Esophagus squamous epithelium (tissue), 5 donors: ENCODE results near the gene C4A. TPM values are rescaled to one million over a fixed set of nuclear protein-coding genes. Genes with fewer than 3 reads are reported as not detected.

ENCODE experiments used
- DNase-seq: peaks from one replicate; lab custom pipeline; 2025; lab: John Stamatoyannopoulos, UW
- H3K27ac ChIP-seq, 4 donors: fragments of 200-600 bp; sonication (generic); one replicate each; pipeline ENCODE4 v1.5.1; 2016 to 2019; ENCODE audit warnings: mild to moderate bottlenecking in 1 of 4
- H3K27me3 ChIP-seq, 4 donors: fragments of 200-600 bp; sonication (generic); 1 replicate in 3 of 4; 2 replicates in 1 of 4; pipeline versions ENCODE4 v1.5.1 to v1.6.0; 2017 to 2021; ENCODE audit warnings: antibody characterized with exemption in 1 of 4
- H3K36me3 ChIP-seq, 3 donors: fragments of 200-600 bp; sonication (generic); one replicate each; pipeline ENCODE4 v1.5.1; 2016 to 2019
- H3K4me1 ChIP-seq, 3 donors: fragments of 200-600 bp; sonication (generic); one replicate each; pipeline ENCODE4 v1.5.1; 2017 to 2019
- H3K4me3 ChIP-seq, 4 donors: fragments of 200-600 bp; sonication (generic); 1 replicate in 3 of 4; 2 replicates in 1 of 4; pipeline ENCODE4 v1.5.1; 2016 to 2019; ENCODE audit warnings: mild to moderate bottlenecking in 2 of 4, moderate library complexity in 1 of 4
- H3K9me3 ChIP-seq, 3 donors: fragments of 200-600 bp; sonication (generic); one replicate each; pipeline ENCODE4 v1.5.1; 2016 to 2019
- CTCF ChIP-seq, 6 experiments: fragments of 450-650 bp in 4 of 6; fragments of 200-600 bp in 2 of 6; sonication (generic) in 2 of 6; IDR thresholded peaks; one replicate each; pipeline ENCODE4 v1.5.1; 2016 to 2019; ENCODE audit warnings: antibody characterized with exemption in 6 of 6, mild to moderate bottlenecking in 4 of 6, moderate library complexity in 4 of 6
- POLR2A ChIP-seq, 4 donors: fragments of 450-650 bp; IDR thresholded peaks; one replicate each; pipeline ENCODE4 v1.6.1; 2017; ENCODE audit warnings: antibody characterized with exemption in 4 of 4, mild to moderate bottlenecking in 4 of 4, moderate library complexity in 3 of 4
- WGBS, 2 donors: methylation state at CpG; one replicate each; pipeline ENCODE4 v1.1.5; 2018; 5-methylcytosine and 5-hydroxymethylcytosine counted together
- intact Hi-C: fragments of 100-400 bp; cut with DNase I; formaldehyde crosslinking; loops from one replicate; pipeline ENCODE4 v1.15.0; 2022
- total RNA-seq, 4 donors: library from RNA; depleted of rRNA; stranded (reverse); fragments of >200 nt; gene quantifications; one replicate each; pipeline ENCODE4 v1.1.0, GENCODE V29; 2016
- donor health status: DM: yes; HTN: yes; CAD: no.

C4A gene
- total RNA-seq, 4 donors from 2014 or later = 2.0 to 11.8 (median 5.2) TPM

- intact Hi-C loops = no loop called here
Measured at GRCh38 chr6:31943742-31944141, 38.1 kb upstream of the C4A start.

DNA sequence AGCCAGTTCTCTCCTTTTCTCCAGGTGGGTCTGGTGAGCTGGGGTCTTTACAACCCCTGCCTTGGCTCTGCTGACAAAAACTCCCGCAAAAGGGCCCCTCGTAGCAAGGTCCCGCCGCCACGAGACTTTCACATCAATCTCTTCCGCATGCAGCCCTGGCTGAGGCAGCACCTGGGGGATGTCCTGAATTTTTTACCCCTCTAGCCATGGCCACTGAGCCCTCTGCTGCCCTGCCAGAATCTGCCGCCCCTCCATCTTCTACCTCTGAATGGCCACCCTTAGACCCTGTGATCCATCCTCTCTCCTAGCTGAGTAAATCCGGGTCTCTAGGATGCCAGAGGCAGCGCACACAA is 36.7 kb upstream of the C4A start:
- H3K4me1 ChIP-seq = peaks cover 9 to 51% (median 32%) of the 10 kb centered on the region in 3 donors
- intact Hi-C loops = no loop called here
- H3K4me3 ChIP-seq = peak overlapping the region in 3 of 4 donors; percentile 28 to 62 (median 31)
- H3K27ac ChIP-seq = peak overlapping the region; percentile 76 to 97 (median 90)
- peaks cover 0 to 3% (median 0%) of the 10 kb centered on the region in 3 donors for H3K36me3 ChIP-seq
- WGBS, 2 donors = 42 to 50% methylated on average over 4 to 9 of the region's 9 CpGs
- H3K9me3 ChIP-seq = no peaks in the 10 kb centered on the region
- no peak for DNase-seq
- peaks cover 0 to 16% (median 0%) of the 10 kb centered on the region in 4 donors for H3K27me3 ChIP-seq
- no peak for TF ChIP-seq POLR2A (IDR thresholded peaks at IDR 0.05)
- no peak for TF ChIP-seq CTCF (IDR thresholded peaks at IDR 0.05)

More at GRCh38 chr6:31943742-31944141, 38.1 kb upstream of the C4A start:
- WGBS, 2 donors = 83% methylated on average over 1 of the region's 3 CpGs; no CpG with 5 or more reads in 1 of the 2 donors
- Histone ChIP-seq H3K27ac (no peak overlapping the region), H3K4me3 (no peak overlapping the region), H3K4me1 (peaks cover 9 to 52% (median 32%) of the 10 kb centered on the region in 3 donors), H3K36me3 (no peaks in the 10 kb centered on the region), H3K27me3 (peaks cover 0 to 20% (median 0%) of the 10 kb centered on the region in 4 donors), H3K9me3 (no peaks in the 10 kb centered on the region)
- no peak for TF ChIP-seq CTCF (IDR thresholded peaks at IDR 0.05)
- no peak for TF ChIP-seq POLR2A (IDR thresholded peaks at IDR 0.05)
- DNase-seq = no peak

GRCh38 chr6:31945507-31946369 is 36.1 kb upstream of the C4A start, which contains the start of gene CFB:
Gene CFB, plus strand, starts transcription at chr6:31946095. Its CDS starts 127 bp downstream, at chr6:31946222.
- WGBS, 2 donors = 10 to 22% methylated on average over 7 to 10 of the region's 11 CpGs
- Histone ChIP-seq H3K4me1 (peaks cover 9 to 45% (median 30%) of the 10 kb centered on the region in 3 donors), H3K4me3 (peak within 1 kb of the TSS; percentile 8 to 62 (median 30)), H3K9me3 (no peaks in the 10 kb centered on the region), H3K27ac (peak within 1 kb of the TSS; percentile 76 to 97 (median 90)), H3K27me3 (peaks cover 0 to 13% (median 0%) of the 10 kb centered on the region in 4 donors), H3K36me3 (peaks cover 0 to 8% (median 0%) of the 10 kb centered on the region in 3 donors)
- TF ChIP-seq POLR2A (IDR thresholded peaks at IDR 0.05) (no peak), CTCF (IDR thresholded peaks at IDR 0.05) (no peak)
- intact Hi-C loops = no loop called here
- no peak for DNase-seq

DNA sequence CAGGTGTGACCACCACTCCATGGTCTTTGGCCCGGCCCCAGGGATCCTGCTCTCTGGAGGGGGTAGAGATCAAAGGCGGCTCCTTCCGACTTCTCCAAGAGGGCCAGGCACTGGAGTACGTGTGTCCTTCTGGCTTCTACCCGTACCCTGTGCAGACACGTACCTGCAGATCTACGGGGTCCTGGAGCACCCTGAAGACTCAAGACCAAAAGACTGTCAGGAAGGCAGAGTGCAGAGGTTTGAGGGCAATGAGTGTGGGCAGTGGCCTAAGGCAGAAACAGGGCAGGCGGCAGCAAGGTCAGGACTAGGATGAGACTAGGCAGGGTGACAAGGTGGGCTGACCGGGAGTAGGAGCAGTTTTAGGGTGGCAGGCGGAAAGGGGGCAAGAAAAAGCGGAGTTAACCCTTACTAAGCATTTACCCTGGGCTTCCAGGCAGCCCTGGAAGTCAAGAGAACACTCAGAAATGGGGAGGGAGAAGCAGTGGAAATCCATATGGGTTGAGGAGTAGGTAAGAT is 35.4 kb upstream of the C4A start:
- 40 to 54% methylated on average over 5 to 7 of the region's 11 CpGs for WGBS, 2 donors
- Histone ChIP-seq H3K36me3 (peaks cover 0 to 14% (median 0%) of the 10 kb centered on the region in 3 donors), H3K9me3 (no peaks in the 10 kb centered on the region), H3K27ac (peak overlapping the region; percentile 76 to 97 (median 90)), H3K4me1 (peaks cover 9 to 38% (median 24%) of the 10 kb centered on the region in 3 donors), H3K27me3 (peaks cover 0 to 13% (median 0%) of the 10 kb centered on the region in 4 donors), H3K4me3 (peak overlapping the region; percentile 8 to 62 (median 30))
- TF ChIP-seq CTCF (IDR thresholded peaks at IDR 0.05) (no peak), POLR2A (IDR thresholded peaks at IDR 0.05) (no peak)
- no peak for DNase-seq
- intact Hi-C loops = no loop called here
